Activated naive CD4-positive, alpha-beta T cell treated with anti-CD3 and anti-CD28 coated beads, Interleukin-2, amount 10 ng/mL, durations not matched to agents 7 days and 5 days (primary cell): ENCODE results near the gene COG6.

Experiments used
- CTCF ChIA-PET: fragments of 350-600 bp; sonication (Branson Sonifier 250); formaldehyde crosslinking; loops from one replicate; lab custom pipeline; 2021; ENCODE audit warnings: antibody characterized with exemption; lab: Charles Lee
- DNase-seq: peaks from one replicate; pipeline ENCODE4 v3.0.0-alpha.2; 2020
- H3K27ac Mint-ChIP-seq: one replicate; pipeline ENCODE4 v1.8.0; 2021; ENCODE audit warnings: mild to moderate bottlenecking, moderate library complexity, mixed read lengths
- H3K27me3 Mint-ChIP-seq: one replicate; pipeline ENCODE4 v1.8.0; 2021; ENCODE audit warnings: mild to moderate bottlenecking, mixed read lengths
- H3K36me3 Mint-ChIP-seq: one replicate; pipeline ENCODE4 v1.8.0; 2021; ENCODE audit warnings: mixed read lengths
- H3K4me1 Mint-ChIP-seq: one replicate; pipeline ENCODE4 v1.8.0; 2021; ENCODE audit warnings: mixed read lengths
- H3K4me3 Mint-ChIP-seq: one replicate; pipeline ENCODE4 v1.8.0; 2021; ENCODE audit warnings: mild to moderate bottlenecking, moderate library complexity, mixed read lengths
- H3K9me3 Mint-ChIP-seq: one replicate; pipeline ENCODE4 v1.8.0; 2021; ENCODE audit warnings: mixed read lengths

Gene COG6

DNA sequence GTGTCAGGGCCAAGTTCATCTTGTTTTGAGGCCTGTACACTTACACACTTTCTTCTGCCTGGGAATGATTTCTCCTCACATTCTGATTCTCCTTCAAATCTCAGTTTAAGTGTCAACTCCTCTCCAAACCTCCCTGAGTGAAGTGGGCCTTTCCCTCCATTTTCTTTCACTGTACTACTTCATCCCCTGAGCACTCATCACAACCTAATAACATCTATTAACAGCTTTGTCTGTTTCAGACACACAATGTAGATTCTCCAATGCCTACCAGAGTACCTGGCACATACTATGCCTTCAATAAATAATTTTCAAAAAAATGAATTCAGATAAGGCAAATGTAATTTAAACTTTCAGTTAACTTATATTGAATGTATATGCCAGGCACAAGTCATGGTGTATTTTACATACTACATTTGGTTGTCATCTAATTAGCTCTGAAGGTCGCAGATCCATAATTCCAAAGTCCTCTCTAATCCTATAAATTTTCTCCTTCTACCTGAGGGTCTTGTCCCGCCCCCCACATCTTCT is 357 bp upstream of the COG6 start:
- no peak for DNase-seq
- H3K9me3 Mint-ChIP-seq, result peaks cover 2% of the 10 kb centered on the region
- peaks cover 9% of the 10 kb centered on the region for H3K36me3 Mint-ChIP-seq
- H3K4me1 Mint-ChIP-seq, result peaks cover 28% of the 10 kb centered on the region
- H3K27me3 Mint-ChIP-seq, result peaks cover 13% of the 10 kb centered on the region
- CTCF ChIA-PET, result interaction anchor here (0.6 kb wide), 1 partner anchor 55 kb away, joined by 3 read pairs; no protein-coding TSS in a partner anchor
- H3K4me3 Mint-ChIP-seq, result peak overlapping the region; percentile 99
- peak overlapping the region; percentile 61 for H3K27ac Mint-ChIP-seq

DNA sequence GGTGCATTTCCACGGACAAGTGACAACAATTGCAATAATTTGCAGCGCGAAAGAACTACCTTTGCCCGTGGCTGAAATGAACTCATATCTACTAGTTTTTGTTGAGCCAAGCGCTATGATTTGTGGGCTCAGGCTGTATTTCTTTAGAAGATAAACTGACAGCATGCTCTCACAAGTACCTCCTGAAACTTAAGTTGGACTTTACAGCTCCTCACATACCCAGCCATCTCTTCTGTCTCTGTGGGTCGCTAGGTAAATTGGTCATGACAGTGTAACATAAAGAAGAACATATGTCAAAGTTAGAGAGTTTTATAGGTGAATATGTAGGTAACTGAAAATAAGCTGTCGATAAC is 839 bp downstream of the COG6 start:
- H3K27ac Mint-ChIP-seq, result peak overlapping the region; percentile 86
- no peak for DNase-seq
- peaks cover 28% of the 10 kb centered on the region for H3K4me1 Mint-ChIP-seq
- CTCF ChIA-PET, result no interaction called here
- peaks cover 8% of the 10 kb centered on the region for H3K27me3 Mint-ChIP-seq
- peak overlapping the region; percentile 99 for H3K4me3 Mint-ChIP-seq
- H3K36me3 Mint-ChIP-seq, result peaks cover 14% of the 10 kb centered on the region
- H3K9me3 Mint-ChIP-seq, result peaks cover 2% of the 10 kb centered on the region

DNA sequence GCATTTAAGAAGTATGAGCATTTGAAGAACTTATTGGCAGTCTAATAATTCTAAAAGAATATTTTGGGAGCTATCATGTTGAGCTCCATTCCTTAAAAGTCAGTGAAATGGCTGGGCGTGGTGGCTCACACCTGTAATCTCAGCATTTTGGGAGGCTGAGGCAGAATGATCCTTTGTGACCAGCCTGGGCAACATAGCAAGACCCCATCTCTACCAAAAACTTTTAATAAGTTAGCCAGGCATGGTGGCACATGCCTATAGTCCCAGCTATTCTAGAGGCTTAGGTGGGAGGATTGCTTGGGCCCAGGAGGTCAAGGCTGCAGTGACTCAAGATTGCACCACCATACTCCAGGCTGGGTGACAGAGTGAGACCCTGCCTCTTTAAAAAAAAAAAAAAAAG is 8.0 kb downstream of the COG6 start:
- CTCF ChIA-PET, result no interaction called here
- Mint-ChIP-seq H3K36me3 (peaks cover 16% of the 10 kb centered on the region), H3K4me3 (no peak overlapping the region), H3K9me3 (no peaks in the 10 kb centered on the region), H3K27me3 (no peaks in the 10 kb centered on the region), H3K4me1 (peaks cover 2% of the 10 kb centered on the region), H3K27ac (no peak overlapping the region)
- DNase-seq, result no peak

DNA sequence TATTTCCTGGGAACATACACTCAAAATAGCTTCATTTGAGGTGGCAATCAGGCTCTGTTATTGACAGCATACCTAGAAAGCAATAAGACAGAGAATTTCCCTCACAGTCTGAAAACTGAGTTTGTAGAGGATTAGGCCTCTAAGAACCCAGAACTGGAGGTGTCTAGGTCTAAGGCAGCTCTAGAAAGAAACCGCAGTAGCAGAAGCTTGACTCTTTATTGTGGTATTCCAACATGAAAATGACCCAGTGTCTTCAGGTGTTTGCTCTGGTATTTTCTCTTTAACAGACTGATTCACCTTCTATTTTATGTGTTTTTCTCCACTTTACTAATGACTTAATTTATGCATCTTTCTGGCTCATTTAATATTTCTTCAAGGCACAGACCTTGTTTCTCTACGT is 8.5 kb downstream of the COG6 start:
- Mint-ChIP-seq H3K9me3 (no peaks in the 10 kb centered on the region), H3K4me3 (no peak overlapping the region), H3K4me1 (no peaks in the 10 kb centered on the region), H3K27ac (no peak overlapping the region), H3K27me3 (no peaks in the 10 kb centered on the region), H3K36me3 (peaks cover 16% of the 10 kb centered on the region)
- CTCF ChIA-PET, result no interaction called here
- no peak for DNase-seq

DNA sequence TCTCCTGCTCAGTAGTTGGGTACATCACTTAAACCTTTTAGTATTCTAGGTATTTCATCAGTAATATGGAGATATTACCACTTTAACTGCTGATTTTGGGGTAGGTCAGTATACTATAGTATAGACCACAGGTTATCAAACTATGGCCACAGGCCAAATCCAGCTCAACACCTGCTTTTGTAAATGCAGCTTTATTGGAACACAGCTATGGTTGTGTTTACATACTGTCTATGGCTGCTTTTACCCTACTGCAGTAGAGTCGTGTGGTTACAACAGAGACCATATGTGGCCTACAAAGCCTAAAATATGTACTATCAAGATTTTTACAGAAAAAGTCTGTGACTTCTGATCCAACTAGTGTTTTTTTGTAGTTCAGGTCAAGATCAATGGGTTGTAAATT is 10.3 kb downstream of the COG6 start:
- no peak overlapping the region for H3K4me3 Mint-ChIP-seq
- H3K27me3 Mint-ChIP-seq, result no peaks in the 10 kb centered on the region
- no peak overlapping the region for H3K27ac Mint-ChIP-seq
- CTCF ChIA-PET, result no interaction called here
- H3K36me3 Mint-ChIP-seq, result peaks cover 15% of the 10 kb centered on the region
- DNase-seq, result no peak
- H3K9me3 Mint-ChIP-seq, result no peaks in the 10 kb centered on the region
- H3K4me1 Mint-ChIP-seq, result no peaks in the 10 kb centered on the region

DNA sequence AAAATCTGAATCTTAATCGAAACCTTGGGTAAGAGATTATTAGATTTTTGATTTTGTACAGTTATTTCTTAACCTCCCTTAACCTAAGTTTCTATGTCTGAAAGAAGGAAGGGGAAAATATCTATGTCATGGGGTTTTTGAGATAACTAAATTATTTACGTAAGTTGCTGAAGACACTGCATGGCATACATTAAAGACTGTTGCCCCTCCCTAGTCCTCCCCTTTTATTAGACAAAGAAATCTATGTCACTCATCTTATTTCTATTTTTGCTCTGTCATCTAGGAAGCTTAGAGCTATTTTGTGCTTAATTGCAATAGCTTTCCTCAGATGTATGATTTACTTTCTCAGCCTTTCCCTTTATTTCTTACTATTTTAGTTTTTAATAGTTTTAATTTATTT is 15.0 kb downstream of the COG6 start:
- Mint-ChIP-seq H3K4me1 (no peaks in the 10 kb centered on the region), H3K27me3 (no peaks in the 10 kb centered on the region), H3K4me3 (no peak overlapping the region), H3K36me3 (peaks cover 13% of the 10 kb centered on the region), H3K27ac (no peak overlapping the region), H3K9me3 (peaks cover 3% of the 10 kb centered on the region)
- DNase-seq, result no peak
- CTCF ChIA-PET, result no interaction called here

DNA sequence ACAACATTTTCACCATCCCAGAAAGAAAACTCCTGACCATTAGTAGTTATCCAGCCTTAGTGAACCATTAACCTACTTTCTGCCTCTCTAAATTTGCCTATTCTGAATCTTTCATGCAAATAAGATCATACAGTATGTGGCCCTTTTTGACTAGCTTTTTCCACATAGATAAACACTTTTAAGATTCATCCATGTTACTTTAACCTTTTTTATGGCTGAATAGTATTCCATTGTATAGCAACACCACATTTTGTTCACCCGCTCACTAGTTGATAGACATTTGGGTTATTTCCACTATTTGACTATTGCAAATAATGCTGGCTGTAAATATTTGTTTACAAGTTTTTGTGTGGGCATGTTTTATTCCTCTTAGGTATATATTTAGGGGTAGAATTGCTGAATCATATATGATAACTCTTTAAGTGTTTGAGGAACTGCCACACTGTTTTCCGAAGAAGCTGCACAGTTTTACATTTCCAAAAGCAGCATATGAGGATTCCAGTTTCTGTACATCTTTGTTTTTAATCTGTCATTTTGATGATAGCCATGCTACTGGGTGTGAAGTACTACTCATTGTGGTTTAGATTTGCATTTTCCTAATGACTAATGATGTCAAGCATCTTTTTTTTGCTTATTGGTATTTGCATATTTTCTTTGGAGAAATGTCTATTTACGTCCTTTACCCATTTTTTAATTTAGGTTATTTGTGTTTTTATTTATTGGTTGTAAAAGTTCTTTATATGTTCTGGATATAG is 17.1 kb downstream of the COG6 start:
- Mint-ChIP-seq H3K36me3 (peaks cover 4% of the 10 kb centered on the region), H3K27me3 (no peaks in the 10 kb centered on the region), H3K4me3 (no peak overlapping the region), H3K27ac (no peak overlapping the region), H3K9me3 (peaks cover 3% of the 10 kb centered on the region), H3K4me1 (no peaks in the 10 kb centered on the region)
- DNase-seq, result no peak
- CTCF ChIA-PET, result no interaction called here

DNA sequence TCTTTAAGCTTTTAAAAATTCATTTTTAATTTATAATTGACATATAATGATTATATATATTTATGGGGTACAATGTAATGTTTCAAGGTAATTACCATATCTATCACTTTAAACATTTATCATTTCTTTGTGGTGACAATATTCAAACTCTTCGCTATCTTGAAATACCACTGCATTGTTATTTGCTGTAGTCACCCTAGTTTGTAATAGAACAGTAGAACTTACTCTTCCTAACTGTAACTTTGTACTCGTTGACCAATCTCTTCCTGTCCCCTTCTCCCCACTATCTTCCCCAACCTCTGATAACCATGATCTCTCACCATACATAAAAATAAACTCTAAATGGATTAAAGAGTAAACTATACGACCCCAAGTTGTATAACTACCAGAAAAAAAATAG is 20.4 kb downstream of the COG6 start:
- H3K9me3 Mint-ChIP-seq, result peaks cover 3% of the 10 kb centered on the region
- H3K27me3 Mint-ChIP-seq, result no peaks in the 10 kb centered on the region
- CTCF ChIA-PET, result no interaction called here
- no peak overlapping the region for H3K27ac Mint-ChIP-seq
- H3K4me1 Mint-ChIP-seq, result no peaks in the 10 kb centered on the region
- no peak for DNase-seq
- peaks cover 9% of the 10 kb centered on the region for H3K36me3 Mint-ChIP-seq
- H3K4me3 Mint-ChIP-seq, result no peak overlapping the region

DNA sequence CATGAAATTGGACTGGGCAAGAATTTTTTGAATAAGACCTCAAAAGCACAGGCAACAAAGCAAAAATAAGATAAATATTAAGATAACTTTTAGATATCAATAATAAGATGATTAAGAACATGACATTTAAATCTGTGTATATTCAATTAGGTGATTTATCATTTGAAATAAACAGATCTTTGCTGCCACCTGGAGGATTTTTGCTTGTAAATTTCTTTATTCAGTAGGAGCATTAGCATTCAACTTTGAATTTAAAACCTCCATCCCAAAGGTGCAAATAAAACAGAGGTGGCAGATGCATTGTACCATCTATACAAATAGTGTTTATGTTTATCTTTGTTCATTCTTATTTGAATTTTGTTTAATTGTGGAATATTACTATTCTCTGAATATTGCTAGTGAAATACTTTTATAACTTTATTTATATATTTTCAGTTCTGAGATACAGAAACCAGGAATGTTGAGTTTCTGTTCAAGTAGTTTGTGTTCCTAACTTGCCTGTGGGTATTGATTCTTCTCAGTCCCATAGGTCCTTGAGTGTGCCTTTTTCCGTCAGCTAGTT is 20.9 kb downstream of the COG6 start:
- H3K9me3 Mint-ChIP-seq, result peaks cover 3% of the 10 kb centered on the region
- no peaks in the 10 kb centered on the region for H3K4me1 Mint-ChIP-seq
- peaks cover 12% of the 10 kb centered on the region for H3K36me3 Mint-ChIP-seq
- H3K4me3 Mint-ChIP-seq, result no peak overlapping the region
- no peaks in the 10 kb centered on the region for H3K27me3 Mint-ChIP-seq
- peak; percentile 35 for DNase-seq
- no peak overlapping the region for H3K27ac Mint-ChIP-seq
- CTCF ChIA-PET, result interaction anchor here (1.4 kb wide), 1 partner anchor 60 kb away, joined by 8 read pairs; no protein-coding TSS in a partner anchor

DNA sequence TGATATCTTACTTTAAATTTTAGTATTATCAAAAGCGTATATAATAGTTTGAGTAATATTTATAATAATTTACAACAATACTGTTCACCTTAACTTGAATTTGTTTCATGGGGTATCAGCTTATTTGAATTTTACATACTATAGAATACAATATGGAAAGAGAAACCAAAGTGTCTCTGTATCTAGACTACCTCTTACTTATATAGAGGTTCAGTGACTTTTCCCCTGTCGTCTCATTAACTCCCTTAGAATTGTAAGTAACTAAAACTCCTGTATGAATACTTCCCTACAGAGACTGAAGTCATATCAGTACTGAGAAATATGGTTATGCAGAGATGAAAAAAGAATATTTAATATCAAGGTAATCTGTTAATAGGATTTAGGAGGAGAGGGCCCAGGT is 26.8 kb downstream of the COG6 start:
- Mint-ChIP-seq H3K4me3 (no peak overlapping the region), H3K9me3 (no peaks in the 10 kb centered on the region), H3K36me3 (peaks cover 17% of the 10 kb centered on the region), H3K4me1 (peaks cover 8% of the 10 kb centered on the region), H3K27me3 (no peaks in the 10 kb centered on the region), H3K27ac (no peak overlapping the region)
- no peak for DNase-seq
- CTCF ChIA-PET, result interaction anchor here (0.6 to 2.3 kb wide), 9 partner anchors 22 to 1095 kb away, joined by 3 to 8 read pairs (median 4); no protein-coding TSS in a partner anchor

DNA sequence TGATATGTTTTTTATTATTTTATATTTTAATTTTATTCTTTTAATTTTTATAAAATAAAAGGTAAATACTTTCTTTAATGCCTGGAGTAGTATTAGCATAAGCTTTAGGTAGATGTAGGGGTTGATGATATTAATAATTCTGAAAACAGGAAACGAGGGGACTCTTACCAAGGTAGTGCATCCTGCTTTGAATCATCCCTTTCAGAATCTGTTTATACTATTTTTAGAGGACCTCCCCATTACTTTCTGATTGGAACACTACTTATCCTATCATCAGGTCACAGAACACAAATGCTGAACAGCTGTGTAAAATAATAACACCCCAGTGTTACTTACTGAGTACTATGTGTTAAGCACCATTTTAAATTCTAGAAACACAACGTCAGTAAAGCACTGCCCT is 27.3 kb downstream of the COG6 start:
- H3K9me3 Mint-ChIP-seq, result no peaks in the 10 kb centered on the region
- no peaks in the 10 kb centered on the region for H3K27me3 Mint-ChIP-seq
- no peak overlapping the region for H3K27ac Mint-ChIP-seq
- CTCF ChIA-PET, result interaction anchor here (0.6 to 2.3 kb wide), 11 partner anchors 14 to 1095 kb away, joined by 3 to 8 read pairs (median 4); no protein-coding TSS in a partner anchor
- peaks cover 18% of the 10 kb centered on the region for H3K36me3 Mint-ChIP-seq
- peaks cover 8% of the 10 kb centered on the region for H3K4me1 Mint-ChIP-seq
- H3K4me3 Mint-ChIP-seq, result no peak overlapping the region
- no peak for DNase-seq

DNA sequence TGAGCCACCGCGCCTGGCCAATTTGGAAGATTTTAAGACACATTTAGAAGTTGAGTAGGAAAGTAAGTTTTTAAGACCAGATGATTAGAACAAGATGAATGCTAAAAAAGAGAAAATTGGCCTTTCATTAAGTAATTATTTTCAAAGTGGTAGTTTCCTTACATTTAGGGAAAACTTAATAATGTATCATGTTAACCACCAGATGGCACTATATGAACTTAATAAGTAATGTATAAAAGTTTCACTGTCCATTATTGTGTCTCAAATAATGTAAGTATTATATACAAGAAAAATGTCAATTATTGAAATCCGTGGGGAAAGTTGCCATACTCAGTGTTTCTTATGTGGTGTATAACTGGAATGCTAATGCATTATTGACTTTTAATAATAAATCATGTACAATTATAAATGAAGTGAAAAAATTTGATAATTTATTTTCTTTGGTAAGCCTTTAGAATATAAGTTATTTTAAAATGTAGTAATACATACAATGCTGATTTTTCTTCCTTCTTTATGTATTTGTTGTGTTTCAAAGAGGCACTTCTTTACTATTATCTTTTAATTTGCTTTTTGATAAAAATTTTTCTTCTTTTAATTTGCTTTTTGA is 29.2 kb downstream of the COG6 start:
- peaks cover 17% of the 10 kb centered on the region for H3K4me1 Mint-ChIP-seq
- H3K36me3 Mint-ChIP-seq, result peaks cover 26% of the 10 kb centered on the region
- H3K9me3 Mint-ChIP-seq, result no peaks in the 10 kb centered on the region
- CTCF ChIA-PET, result interaction anchor here (0.6 to 2.3 kb wide), 15 partner anchors 13 to 1104 kb away, joined by 3 to 13 read pairs (median 6); no protein-coding TSS in a partner anchor
- no peak for DNase-seq
- no peak overlapping the region for H3K27ac Mint-ChIP-seq
- no peak overlapping the region for H3K4me3 Mint-ChIP-seq
- no peaks in the 10 kb centered on the region for H3K27me3 Mint-ChIP-seq

DNA sequence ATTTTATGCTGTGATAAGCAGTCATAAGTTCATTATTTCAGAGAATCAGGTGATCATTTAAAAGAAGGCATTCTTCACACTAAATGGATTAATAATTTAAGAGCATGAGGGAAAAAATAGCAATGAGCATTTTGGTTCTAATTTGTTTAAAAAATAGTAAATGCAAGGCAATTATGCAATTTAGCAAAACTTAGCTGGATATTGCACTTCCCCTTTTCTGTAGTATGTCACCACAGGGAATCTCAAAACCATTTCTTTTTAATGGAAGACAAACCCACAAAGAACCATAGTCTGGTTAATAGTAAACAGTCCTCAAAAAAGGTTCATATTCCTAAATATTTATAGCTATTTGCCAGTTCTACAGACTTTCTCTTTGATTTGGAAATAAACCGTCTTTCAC is 30.2 kb downstream of the COG6 start:
- H3K4me3 Mint-ChIP-seq, result no peak overlapping the region
- CTCF ChIA-PET, result interaction anchor here (0.6 to 2.1 kb wide), 11 partner anchors 34 to 1092 kb away, joined by 3 to 13 read pairs (median 4); no protein-coding TSS in a partner anchor
- no peak for DNase-seq

DNA sequence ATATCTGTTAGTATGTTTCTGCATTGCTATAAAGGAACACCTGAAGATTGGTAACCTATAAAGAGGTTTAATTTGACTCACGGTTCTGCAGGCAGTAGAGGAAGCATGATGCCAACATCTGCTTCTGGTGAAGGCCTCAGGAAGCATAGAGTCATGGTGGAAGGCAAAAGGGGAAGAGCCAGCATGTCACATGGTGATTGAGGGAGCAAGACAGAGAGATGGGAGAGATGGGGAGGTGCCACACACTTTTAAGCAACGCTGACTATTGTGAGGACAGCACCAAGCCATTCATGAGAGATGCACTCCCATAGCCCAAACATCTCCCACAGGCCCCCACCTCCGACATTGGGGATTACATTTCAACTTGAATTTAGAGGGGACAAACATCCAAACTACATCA is 32.8 kb downstream of the COG6 start:
- no peak overlapping the region for H3K4me3 Mint-ChIP-seq
- H3K36me3 Mint-ChIP-seq, result peaks cover 11% of the 10 kb centered on the region
- H3K9me3 Mint-ChIP-seq, result no peaks in the 10 kb centered on the region
- CTCF ChIA-PET, result interaction anchor here (1.1 kb wide), 1 partner anchor 1089 kb away, joined by 3 read pairs; no protein-coding TSS in a partner anchor
- DNase-seq, result no peak
- no peaks in the 10 kb centered on the region for H3K27me3 Mint-ChIP-seq
- no peak overlapping the region for H3K27ac Mint-ChIP-seq
- peaks cover 9% of the 10 kb centered on the region for H3K4me1 Mint-ChIP-seq

More for the DNA sequence above, 30.2 kb downstream of the COG6 start:
- Mint-ChIP-seq H3K27ac (no peak overlapping the region), H3K4me1 (peaks cover 17% of the 10 kb centered on the region), H3K27me3 (no peaks in the 10 kb centered on the region), H3K36me3 (peaks cover 23% of the 10 kb centered on the region), H3K9me3 (no peaks in the 10 kb centered on the region)
